GM19328 (cell line): ENCODE results near the gene PRDM16.

Experiments used
- ATAC-seq: cut with Tn5 transposase; IDR thresholded peaks from one replicate; pipeline ENCODE4 v1.9.1; 2021; ENCODE audit warnings: mild to moderate bottlenecking, moderate library complexity; ENCODE audit not compliant: unreplicated experiment

Gene PRDM16

DNA sequence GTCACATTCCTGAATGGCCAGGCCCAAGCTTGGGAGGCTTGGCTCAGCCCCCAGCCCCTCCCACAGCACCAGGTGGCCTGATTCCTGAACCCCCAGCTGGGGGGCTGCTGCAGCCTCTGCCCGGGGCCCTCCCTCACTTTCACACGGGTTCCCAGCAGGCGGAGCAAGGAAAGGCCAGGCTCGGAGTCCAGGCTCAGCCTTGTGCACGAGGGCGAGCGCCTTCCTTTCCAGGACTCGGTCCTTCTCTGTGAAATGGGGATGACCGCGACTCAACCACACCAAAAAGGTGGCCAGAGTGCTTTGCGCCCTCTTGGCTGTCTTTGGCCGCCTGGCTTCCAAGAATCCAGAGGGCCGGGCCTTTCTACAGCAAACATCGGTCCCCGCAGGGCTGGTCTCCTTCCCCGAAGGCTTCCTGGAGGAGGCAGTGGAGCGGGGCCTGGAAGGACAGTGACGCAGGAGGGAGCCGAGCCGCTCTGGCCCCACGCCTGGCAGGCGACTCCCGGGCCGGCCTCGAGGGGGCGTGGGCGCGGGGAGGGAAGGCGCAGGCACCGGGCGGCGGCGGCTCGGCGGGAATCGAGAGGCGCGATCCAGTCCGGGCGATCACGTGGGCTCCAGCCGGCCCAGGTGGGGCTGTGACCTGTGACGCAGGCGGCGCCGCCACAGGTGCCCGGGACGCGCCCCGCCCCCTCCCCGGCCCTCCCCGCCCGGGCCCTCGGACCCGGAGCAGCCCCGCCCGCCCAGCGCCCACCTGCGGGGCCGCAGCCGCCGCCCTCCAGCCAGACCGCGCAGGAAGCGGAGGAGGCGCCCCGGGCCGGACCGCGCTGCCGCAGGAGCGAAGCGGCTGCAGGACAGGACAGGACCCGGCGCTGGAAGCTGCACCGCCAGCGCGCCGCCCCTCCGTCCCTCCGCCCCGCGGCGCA lies 385.1 kb downstream of the PRDM16 start, which contains the start of gene ARHGEF16:
TSS of gene ARHGEF16 (plus strand) at position 775 of the 920 bp plus-strand sequence. CDS start 8,420 bp downstream, outside the sequence.
- ATAC-seq, result no peak

DNA sequence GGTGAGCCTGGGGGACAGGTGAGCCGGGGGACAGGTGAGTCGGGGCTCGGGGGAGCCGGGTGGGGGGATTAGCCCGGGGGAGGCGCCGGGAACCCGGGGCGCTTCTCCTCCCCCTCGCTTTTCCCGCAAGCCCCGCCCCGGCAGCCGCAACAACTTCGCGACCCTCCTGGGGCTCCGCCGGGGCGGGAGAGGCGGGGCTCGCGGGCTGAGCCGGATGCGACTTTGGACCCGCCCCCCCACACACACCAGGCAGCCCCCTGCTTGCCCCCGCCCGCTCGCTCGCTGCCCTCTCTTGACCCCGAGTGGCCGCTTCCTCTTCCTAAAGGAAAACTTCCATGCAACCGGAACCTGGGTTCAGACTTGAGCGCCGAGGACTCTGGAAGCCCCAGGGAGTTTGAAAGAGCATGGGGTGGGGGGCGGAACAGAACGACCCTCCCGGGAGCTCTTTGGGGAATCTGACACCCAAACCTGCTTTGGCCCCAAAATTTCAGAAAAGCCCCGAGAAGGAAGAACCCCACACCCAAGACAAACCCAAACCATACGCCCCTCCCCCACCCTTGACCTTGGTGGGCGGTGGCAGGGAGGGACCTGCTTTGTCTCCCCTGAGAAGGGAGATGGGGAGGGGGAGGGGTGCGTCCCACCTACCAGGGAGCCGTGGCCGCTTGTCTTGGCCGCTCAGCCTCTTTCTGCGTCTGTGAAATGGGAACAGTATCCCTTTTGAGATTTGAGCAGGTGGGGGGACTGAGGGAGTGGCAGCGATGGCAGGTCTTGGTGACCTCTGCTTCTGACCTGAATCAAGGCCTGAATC lies 386.0 kb downstream of the PRDM16 start:
- ATAC-seq, result no peak

GRCh38 chr1:3455670-3456448 lies 386.9 kb downstream of the PRDM16 start:
- ATAC-seq, result no peak

DNA sequence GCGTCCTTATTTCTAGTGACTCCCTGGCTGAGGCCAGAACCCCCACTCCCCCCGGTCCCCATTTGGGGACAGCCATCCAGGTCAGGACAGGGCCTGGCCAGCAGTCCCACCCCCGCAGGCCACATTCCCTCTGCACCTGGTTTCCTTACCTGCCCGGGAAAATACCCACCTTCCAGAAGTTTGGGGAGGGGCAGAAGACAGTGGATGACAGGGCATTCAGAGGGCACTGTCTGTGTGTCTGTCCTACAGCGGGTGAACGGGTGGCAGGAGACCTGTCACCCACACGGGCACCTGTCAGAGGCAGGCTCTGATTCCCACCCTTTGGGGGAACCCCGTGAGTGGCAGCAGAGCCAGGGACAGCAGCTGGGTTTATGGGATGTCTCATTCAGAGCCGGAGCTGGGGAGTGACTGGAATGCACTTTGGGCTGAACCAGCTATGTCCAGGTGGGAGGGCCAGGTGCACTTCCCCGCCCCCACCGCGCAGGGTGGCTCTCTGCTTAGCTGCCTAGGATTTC lies 387.5 kb downstream of the PRDM16 start:
- no peak for ATAC-seq

- ATAC-seq, result no peak
Observed at GRCh38 chr1:3456964-3457909, 388.2 kb downstream of the PRDM16 start.

GRCh38 chr1:3457910-3458883 lies 389.2 kb downstream of the PRDM16 start:
- ATAC-seq, result no peak

GRCh38 chr1:3459051-3459908 lies 390.3 kb downstream of the PRDM16 start:
- ATAC-seq, result no peak

DNA sequence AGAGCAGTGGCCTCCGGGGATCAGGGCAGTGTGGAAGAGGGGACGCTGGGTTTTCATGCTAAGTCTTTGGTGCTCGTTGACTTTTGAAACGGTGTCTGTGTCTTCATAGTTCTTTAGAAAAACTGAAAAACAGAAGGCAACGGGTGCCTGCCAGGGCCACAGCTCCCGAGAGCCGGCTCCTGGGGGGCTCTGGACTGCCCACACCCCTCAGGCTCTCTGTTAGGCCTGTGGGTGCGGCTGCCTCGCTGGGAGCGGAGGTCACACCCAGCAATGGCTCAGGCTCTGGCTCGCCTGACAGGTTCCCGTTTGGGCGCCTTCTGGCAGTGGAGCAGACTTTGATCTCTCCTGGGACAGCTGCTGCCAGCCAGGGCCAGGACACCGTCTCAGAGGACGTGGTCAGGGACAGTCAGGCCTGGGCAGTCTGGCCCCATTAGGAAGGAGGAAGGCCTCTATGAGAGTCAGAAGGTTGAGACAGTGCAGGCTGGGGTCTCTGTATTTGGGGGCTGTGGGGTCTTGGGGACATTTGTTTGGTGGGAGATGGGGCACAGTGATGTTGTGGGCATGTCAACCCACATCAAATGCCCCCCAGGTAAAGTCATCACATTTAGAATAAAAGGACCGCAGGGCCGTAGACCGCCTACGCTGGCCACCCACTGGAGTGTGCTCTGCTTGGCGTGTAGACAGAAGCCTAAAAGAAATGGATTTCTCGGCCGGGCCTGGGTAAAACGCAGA lies 391.1 kb downstream of the PRDM16 start:
- no peak for ATAC-seq

DNA sequence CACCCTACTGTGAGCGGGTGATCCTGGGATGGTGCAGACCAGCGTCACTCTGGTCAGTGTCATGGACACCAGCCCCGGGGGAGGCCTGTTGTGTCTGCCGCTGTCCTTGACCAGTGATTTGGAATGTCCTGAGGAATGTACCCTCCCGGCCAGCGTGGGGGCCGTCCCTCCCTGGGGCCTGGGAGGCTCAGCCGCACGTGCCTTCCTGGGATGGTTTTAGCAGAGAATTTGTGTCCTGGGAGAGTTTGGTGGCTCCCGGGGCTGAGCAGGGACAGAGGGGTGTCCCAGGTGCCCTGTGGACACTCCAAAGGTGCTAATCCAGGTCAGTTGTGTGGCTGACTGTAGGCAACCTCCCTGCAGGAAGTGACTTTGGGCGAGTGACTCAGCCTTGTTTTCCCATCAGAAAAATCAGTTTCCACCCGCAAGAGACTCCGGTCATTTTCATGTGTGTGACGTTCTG lies 391.7 kb downstream of the PRDM16 start:
- ATAC-seq, result no peak

DNA sequence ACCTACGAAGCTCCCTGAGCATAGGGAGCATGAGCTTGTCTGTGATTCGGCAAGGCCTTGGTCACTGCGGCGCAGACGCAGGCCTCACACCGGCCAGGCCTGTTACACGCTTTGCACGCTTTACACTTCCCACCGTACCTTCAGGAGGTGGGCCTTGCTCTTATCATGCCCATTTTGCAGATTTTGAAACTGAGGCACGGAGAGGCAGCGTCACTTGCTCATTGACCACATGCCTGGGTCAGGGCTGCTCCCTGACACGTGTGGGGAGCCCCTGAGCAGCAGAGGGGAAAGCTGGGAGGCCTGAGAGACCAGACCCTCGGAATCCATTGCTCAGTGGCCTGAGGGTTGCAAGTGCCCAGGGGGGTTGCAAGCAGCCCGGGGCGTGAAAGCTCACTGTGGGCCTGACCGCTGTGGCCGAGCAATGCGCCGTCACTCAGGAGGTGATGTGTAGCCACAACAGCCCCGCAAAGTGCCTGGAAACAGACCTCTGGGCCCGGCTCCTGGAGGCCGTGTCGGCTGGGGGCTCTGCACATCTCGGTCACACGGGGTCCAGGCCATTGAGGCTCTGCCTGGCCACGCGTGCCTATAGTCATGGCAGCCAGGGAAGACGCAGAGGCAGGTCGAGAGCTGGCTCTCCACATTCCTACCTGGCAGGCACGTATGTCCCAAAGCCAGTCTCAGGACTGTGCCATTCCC lies 392.4 kb downstream of the PRDM16 start:
- ATAC-seq, result no peak

DNA sequence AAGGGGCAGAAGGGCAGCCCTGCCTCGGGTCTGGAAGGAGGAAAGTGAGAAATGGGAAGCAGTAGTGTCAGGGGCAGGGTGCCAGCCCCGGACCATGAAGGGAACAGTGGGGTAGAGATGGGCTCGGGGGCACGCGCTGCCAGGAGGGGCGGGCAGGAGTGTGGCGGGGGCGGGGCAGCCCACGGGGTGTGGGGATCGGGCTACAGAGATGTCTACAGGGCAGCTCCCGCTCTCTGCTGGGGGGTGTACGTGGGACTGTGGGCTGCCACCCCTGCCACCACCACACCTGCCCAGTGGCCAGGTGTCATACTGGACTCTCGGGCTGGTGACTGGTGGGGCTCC lies 392.9 kb downstream of the PRDM16 start:
- no peak for ATAC-seq

DNA sequence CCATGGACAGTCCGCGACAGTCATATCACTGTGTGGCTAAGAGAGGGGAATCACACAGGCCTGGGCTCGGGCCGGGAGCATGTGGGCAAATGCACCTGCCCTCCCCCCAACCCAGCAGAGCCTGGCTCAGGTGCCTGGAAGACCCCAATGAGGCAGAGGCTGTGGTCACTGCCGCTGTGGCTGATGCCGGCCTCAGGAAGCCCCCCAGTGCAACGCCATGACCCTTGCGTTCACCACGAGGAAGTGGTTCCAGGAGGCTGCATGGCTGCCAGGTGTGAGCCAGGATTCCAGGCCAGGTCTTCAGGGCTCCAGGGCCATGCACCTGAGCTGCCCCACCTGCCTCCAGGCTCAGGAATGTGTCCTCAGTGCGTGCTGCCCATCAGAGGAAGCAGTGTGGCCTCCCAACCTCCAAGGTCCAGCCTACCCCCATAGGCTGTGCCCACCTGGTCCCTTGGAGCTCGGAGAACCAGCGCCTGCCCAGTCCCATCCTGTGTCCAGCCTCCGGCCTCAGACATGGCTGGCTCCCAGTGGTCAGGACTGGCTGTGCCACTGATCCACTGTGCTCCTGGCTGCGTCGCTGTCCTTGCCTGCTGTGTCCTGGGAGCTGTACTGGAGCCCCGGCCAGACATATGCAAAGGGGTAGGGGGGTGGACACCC lies 393.5 kb downstream of the PRDM16 start:
- ATAC-seq, result no peak

DNA sequence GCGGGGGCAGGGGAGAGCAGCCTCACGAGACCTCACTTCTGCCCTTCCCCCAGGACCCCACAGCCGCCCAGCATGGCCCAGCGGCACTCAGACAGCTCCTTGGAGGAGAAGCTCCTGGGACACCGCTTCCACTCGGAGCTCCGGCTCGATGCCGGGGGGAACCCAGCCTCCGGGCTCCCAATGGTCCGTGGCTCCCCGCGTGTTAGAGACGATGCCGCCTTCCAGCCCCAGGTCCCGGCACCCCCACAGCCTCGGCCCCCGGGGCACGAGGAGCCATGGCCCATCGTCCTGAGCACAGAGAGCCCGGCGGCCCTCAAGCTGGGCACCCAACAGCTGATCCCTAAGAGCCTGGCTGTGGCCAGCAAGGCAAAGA lies 394.0 kb downstream of the PRDM16 start:
- ATAC-seq, result no peak

- ATAC-seq, result no peak
Observed at GRCh38 chr1:3463408-3463863, 394.4 kb downstream of the PRDM16 start.

- ATAC-seq, result no peak
Observed at GRCh38 chr1:3463891-3464648, 395.1 kb downstream of the PRDM16 start.
